NCI-H524 (cell line): ENCODE data around the gene MAN2A2.

Experiments
- DNase-seq, 2 experiments: peaks; one replicate each; lab custom pipeline; 2025; lab: John Stamatoyannopoulos, UW

Gene MAN2A2

DNA sequence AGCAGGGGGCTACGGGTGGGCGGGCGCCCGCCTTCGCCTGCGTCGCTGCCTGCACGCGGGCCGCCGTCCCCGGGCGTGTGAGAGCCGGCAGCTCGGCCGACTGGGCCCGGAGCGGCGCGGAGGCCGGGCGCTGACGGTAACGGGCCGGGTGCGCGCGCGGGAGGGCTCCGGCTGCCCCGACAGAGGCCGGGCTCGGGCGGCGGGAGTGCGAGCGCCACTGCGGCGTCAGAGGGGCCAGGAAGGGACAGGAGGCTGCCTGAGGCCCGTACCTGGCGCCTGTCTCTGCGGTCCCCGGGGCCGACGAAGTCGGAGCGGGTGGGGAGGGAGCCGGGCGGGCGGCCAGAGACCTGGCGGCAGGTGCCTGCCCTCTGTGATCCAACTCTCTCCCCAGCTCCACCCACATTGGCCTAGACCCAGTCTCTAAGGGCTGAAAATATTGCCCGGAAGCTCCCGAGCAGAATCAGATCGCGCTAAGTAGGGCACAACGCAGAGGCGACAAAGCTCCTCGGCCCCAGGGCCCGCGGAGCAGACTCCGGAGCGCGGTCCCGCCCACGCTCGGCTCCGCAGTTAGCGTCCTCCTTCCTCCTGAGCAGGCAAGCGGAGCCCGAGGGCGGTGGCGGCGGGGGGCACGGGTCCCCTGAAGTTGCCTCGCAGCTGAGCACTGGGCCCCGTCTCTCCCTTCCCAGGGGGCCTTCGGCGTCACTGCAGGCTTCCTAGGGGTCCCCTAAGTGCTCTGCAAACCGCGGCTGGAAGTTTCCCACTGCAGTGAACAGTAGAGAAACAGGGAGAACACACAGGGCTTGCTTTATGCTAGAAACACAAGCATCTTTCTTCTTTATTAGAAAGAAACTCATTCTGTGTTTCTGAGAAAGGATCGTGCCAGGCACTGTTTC is at the start of gene MAN2A2:
Gene MAN2A2, plus strand, starts transcription at position 463 of the 893 bp plus-strand sequence. CDS start 906 bp downstream, outside the sequence.
- peak in 1 of 2 experiments; percentile 43 for DNase-seq

DNA sequence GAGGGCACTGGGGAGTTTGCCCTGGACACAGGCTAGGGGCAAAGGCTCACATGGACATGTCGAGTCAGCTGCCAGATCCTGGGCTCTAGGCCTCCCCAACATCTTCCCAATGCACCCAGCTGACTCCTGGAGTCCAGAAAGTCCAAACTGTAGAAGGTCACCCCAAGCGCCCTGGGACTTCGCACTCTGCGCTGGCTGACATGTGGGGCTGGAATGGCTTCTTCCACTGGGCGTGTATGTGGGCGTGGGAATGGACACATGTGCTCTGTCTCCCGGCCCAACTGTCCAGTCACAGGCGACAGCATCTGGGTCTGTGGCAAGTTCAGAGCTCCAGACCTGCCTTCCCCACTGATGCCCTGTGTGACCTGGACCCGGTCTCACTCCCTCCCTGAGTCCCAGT is 48.0 kb upstream of the MAN2A2 start:
- DNase-seq = no peak

DNA sequence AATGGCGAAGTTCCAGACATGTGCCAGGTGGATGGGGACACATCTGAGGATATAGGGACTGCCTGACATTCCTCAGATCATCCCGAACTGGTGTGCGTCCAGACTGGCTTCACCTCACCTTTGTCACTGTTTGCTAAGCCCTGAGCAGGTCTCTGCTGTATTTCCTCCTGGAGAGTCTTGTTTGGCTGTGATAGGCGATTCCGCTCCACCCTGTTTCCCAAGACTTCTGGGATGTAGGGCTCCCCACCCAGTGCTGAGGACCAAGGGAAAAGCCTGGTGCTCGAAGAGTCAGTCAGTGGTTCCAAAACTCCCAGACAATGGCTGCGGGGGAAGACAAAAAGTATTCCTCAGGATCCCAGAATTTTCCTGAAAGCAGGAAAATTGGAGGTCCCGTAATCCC is 45.8 kb upstream of the MAN2A2 start:
- DNase-seq = no peak

DNA sequence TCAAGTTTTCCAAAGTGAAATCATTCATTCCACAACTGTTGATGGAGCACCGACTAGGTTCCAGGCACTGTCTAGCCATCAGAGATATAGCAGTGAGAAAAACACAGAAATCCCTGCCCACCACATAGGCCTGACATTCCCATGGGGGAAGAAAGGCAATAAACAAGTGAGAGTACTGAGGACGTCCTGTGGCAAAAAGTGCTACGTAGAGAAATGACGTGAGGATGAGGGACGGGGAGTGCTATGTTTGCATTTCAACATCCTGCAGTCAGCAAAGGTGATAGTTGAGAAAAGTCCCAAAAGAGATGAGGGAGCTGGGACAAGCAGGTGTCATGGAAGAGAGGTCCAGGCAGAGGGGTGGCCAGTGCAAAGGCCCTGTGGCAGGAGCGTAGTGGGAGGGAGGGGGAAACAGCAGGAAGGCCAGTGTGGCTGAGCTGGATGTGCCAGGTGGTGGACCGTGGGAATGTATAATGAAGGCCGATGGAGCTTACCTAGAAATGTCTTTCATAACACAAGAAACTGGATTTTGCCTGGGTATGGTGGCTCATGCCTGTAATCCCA is 45.1 kb upstream of the MAN2A2 start:
- no peak for DNase-seq

DNA sequence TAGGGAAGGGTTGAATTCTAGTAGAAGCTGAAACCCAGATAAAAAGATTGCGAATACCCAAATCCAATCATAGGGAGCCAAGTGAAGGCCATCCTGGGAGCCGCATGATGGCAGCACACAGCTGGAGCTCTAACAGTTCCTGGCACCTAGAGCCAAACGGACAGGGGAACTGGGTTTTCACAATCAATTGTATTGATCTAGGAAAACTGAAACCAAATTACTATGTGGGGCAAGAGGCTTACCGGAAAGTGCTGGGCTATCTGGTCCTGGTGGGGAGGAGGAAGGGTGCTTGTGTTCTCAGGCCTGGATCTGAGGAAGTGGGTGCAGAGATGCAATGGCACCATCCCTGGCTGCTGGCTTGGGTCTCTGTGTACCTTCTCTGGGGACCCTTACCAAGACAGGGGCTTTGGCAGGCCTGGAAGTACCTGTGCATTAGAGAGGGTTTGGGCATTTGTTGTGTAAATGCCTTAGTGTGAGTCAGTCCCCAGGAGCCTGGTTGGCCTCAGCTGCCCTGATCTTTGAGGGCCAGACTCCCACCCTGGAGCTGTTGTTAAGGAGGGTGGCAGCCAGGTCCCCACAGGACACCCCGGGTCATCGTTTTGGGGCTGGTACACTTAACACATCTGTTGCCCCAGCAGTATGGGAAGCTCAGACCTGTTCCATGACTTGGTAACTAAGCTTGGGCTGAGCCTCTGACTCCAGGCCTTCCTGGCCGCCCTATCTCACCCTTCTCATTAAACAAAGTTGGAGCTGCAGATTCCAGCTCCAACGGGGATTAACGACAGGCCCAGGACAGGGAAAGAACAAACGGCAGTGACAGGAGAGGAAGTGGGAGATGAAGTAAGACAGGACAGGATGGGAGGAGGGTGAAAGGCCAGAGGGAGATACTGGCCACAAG is 43.6 kb upstream of the MAN2A2 start:
- no peak for DNase-seq

DNA sequence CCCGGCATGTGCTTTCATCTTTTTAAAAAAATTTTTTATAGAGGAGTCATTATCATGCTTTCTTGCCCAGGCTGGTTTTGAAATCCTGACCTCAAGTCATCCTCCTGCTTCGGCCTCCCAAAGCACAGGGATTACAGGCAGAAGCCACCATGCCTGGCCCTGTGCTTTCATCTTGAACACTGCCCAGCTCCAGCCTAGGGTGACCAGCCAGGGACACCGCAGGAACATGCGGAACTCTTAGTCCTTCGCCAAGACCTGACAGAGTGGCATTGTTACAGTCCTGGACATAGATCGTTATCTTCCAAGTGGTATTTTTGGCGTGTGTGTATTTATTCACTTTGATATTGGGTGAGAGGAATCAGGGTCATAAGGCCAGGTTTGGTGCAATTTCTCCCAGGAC is 42.7 kb upstream of the MAN2A2 start:
- no peak for DNase-seq

DNA sequence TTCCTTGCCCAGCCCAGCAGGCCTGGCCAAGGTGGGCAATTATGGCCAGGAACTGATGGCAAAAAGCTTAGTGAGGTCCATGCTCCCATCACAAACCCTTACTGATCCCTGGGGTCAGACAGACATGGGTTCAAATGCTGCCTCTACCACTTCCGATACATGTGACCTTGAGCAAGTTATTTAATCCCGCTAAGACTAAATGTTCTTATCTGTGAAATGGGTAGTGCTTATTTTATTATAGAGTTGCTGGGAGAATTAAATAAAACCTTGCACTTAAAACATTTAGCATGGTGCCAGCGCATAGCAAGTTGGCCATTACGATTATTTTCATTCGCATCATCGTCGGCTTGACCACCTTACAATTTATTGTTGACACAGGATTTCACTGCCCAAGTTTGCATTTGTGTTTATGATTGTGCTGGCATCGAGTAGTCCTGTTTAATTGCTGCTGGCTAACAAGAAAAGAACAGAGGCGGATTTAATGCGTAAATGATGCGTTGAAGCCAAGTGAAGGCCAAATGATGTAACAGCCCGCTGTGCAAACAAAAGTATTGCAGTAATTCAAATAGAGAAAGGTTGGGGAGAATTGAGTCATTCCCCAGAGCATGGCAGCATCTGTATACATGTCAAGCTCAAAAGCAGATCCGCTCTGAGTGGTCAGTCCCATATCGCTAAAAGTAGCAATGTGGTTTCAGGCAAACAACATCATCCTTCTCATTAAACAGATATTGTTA is 42.0 kb upstream of the MAN2A2 start:
- no peak for DNase-seq

DNA sequence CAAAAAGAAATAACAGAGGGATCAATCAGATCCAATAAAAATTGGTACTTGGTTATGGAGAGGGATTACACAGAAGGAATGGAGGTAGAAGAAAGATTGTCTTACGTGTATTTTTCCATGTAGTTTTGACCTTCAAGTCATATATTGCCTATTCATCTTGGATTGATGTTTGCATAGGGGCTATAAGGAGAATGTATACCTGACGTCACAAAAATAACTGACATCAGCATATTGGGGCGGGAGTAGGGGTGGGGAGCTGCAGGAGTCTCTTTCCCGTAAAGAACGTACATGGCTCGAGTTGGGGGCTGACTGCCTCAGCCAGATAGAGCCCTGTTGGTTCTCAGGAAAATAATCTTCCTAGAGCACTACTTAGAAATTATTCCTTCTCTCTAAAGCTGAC is 40.6 kb upstream of the MAN2A2 start:
- DNase-seq = no peak

DNA sequence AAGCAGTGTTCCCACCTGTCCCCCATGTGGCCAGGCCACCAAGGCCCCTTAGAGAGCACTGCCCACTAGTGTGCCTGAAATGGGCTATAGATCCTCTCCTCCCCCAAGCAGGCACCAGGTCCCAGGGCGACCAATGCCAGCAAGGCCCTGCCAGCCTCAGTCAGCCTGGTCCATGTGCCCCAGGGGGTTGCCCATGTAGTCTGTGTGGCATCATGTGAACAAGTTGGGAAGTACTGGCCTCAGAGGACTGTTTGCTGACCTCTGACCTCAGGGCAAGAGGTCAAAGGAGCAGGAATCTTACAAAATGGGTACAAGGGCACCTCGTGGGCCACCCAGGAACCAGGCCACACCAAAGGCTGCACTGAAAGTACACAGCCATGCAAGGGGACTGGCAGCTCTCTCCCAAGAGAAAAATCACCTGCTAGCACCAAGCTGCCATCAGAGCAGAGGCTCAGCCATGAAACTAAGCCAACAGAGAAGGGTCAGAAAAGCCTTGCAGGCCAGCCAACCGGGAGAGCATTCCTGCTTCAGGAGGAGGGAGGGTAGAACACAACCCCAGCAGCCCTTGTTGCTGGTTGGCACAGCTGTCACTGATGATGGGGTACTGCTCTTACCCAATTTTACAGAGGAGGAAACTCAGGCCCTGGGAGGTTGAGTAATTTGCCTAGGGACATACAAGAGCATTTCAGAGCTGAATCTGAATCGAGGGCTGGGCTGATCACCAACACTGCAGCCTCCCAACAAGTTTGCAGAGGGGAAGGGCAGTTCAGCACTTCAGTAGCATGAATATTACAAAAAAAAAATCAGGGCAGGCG is 39.9 kb upstream of the MAN2A2 start:
- DNase-seq = no peak

DNA sequence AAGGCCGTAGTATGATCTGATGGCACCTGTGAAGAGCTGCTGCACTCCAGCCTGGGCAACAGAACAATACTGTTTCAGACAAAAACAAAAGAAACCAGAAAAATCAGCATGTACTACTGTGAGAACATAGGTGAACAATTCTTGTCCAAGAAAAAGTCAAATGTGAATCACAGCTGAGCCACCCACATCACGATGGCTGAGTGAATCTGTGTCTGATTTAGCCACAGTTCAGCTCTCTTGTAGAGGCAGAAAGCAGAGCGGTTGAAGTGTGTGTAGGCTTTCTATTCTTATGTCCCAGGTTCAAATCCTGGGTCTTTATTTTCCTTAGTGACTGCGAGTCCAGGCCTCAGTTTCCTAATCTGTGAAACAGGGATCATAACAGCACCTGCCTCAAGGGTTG is 39.1 kb upstream of the MAN2A2 start:
- no peak for DNase-seq

DNA sequence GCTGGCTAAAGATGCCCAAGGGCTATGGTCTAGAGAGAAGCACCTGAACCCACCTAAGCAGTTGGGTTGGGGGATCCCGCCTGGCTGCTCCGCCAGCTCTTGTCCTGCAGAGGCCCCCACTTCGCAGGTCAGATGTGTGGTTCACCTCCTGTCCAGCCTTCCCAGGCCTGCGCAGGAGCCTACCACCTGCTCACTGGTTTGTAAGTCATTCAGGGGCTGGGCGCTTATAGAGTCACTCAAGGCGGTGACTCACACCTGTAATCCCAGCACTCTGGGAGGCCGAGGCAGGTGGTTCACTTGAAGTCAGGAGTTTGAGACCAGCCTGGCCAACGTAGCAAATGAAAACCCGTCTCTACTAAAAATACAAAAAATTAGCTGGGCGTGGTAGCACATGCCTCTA is 38.6 kb upstream of the MAN2A2 start:
- peak in 1 of 2 experiments; percentile 65 for DNase-seq

DNA sequence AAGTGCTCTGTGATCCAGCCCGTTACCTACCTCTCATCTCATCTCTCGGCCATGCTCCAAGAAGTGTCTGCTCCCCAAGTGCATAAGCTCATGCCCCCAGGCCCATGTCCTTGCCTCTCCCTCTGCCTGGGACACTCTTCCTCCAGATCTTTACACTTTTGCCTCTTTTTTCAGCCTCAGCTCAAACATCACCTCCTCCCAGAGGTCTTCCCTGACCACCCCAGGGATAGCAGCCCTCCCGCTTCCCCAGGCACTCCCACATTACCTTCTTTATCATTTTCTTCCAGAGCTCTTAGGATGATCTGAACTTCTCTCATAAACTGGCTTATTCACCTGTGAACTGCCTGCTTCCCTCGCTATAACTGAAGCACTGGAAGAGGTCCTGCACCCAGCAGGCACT is 37.4 kb upstream of the MAN2A2 start:
- no peak for DNase-seq

DNA sequence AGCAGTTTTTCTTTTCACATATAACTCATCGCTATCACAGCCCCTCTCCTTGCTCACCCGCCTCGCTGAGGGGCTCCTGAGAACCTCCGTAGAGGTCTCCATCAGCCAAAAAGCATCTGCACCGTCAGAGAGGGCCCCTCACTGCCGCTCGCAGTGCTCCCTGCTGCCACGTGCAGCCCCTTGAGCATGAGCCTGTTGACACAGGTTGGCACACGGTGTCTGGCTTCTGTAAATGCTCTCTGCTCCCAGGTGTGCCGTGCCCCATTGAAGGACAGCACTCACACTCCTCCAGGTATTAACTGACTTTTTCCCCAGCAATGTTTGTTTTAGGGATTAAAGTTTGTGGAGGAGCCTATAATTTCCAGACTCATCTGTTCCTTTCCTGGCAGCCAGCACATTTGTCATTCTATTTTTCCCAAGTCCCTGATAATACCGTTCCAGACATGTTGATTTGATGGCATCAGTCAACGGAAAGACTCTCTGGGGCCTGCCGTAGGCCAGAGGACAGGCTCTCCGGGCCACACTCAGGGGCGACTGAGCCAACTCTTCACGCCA is 36.9 kb upstream of the MAN2A2 start:
- peak; percentile 37 to 75 for DNase-seq

DNA sequence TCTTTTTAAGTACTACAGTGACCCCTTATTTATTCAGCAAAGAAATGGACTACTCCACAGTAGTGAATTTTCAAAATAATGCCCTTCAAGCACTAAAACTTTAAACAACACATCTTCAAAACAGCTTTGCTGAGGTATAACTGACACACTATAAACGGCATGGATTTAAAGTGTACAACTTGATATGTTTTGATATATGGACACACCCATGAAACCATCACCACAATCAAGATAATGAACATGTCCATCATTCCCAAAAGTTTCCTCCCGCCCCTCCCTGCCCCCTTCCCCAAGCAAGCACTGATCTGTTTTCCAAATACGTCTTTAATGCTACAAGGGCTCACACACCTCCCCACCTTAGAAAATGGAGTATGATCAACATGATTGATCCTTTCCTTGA is 36.3 kb upstream of the MAN2A2 start:
- DNase-seq = no peak

DNA sequence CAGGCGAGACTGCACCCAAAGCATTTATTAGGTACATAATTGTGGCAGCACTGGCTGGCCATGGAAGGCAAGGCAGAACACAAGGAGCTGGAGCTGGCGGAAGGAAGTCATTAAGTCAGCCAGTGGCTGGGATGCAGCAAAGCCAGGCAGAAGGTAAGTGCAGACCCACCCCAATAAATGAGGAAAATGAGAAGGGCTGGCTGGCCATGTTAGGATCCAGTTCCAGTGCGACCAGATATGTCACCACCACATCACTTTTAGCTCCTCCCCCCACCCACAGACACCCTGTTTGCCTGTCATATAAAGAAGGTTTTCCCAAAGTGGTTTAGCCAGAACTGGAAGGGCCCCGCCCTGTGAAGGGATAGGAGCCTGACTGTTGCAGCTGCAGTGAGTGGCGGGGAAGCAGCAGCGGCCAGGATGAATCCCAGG is 34.8 kb upstream of the MAN2A2 start, which contains the start of gene FURIN:
Gene FURIN, plus strand, starts transcription at position 328 of the 429 bp plus-strand sequence. CDS start 7,153 bp downstream, outside the sequence.
- no peak for DNase-seq

DNA sequence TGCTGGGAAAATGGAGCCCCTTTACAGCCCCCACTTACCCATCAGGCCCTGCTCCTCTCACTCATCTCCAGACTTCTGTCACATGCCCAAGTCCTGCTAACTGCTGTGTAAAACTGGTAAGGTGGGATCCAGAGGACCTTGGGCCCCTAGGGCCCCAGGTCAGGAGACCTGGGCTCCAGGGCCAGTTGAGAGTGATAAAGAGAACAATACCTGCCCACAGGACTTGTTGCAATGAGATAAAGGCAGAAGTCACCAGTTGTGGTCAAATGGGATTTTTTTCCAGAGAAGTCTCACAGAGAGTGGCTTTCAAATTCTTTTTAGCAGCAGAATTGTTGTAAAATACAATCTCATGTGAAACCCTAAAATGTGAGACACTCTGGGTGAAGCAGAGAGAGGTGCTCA is 34.0 kb upstream of the MAN2A2 start:
- no peak for DNase-seq

DNA sequence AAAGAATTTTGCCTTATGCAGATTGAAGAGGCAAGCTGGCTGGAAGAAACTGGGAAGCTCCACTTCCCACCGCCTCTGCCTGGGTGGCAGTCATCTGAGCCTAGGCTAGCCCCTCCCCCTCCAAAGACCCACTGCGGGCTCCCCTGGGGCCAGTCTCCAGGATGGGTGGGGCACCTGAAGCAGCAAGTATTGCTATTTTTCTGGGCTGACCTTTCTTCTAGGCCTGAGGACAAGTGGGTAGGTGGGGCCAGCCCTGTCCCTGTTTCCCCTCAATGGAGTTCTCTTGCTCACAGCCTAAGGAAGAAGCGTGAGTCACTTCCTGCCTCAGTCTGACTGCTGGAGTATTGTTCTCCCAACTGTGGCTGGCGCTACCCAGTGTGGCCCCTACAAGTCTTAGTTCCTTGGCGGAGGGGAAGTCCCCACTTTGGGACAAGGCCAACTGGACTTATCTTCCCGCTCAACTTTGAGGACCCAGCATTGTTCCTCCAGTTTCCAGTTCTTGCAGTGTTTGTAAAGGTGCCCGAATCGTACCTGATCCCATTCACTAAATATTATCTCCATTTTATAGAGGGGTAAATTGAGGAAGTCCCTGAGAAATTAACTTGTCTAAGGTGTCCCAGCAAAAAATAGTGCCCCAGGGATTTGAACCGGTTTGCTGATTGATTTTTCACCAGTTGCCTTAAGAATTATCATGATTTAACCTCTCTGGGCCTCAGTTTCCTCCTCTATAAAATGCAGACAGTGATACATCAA is 33.3 kb upstream of the MAN2A2 start:
- DNase-seq = peak in 1 of 2 experiments; percentile 37

DNA sequence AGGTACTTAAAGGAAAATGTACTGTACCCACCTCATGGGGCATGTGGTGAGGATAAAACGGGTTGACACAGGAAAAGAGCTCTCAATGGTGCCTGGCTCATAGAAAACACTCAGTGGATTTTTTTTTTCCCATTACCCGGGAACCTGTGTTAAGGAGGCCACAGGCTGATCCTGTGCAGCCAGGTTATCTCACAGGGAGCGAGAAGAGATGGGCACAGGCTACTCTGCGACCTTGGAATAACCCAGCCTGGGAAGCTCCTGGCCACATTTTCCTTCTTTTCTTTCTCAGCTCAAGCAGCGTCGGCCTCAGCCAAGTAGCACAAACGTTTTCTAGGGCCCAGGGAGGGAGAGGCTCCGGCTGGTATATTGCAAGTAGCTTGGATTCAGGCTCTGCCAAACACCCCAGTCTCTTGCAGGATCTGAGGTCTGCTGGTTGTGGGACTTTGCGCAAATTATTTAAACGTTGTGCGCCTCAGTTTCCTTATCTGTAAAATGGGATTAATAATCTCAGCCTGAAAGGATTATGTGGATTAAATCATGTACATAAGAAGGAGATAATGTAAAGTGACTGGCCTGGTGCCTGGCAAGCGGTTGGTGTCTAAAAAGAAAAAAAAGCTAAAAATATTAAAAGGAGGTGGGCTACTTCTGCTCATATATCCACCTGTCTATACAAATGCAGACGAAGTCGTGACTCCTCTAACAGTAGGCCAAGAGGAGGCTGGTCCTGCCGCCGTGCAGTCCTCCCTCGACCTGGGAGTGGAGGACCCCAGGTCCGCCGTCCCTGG is 32.6 kb upstream of the MAN2A2 start:
- no peak for DNase-seq
